AG04450 (cell line): ENCODE data around the gene TMEM255B. TPM values are rescaled to one million over a fixed set of nuclear protein-coding genes. Genes with fewer than 3 reads are reported as not detected.

Source experiments
- CTCF ChIA-PET: fragments of 300-600, 350-600 bp; formaldehyde crosslinking; extraction: SDS; loops from one replicate; lab custom pipeline; 2022; ENCODE audit warnings: antibody characterized with exemption, inconsistent platforms; lab: Charles Lee
- POLR2A ChIA-PET: fragments of 350-600 bp; formaldehyde crosslinking; extraction: SDS; loops from one replicate; lab custom pipeline; 2021; ENCODE audit warnings: antibody characterized with exemption, inconsistent platforms; lab: Yijun Ruan, JAX
- DNase-seq: peaks from one replicate; pipeline ENCODE4 v3.0.0-alpha.2; 2011; ENCODE audit warnings: low read depth, low spot score
- H3K27ac ChIP-seq: one replicate; pipeline ENCODE4 v1.5.1; 2012; ENCODE audit warnings: low read depth, low read length, control low read depth
- H3K27me3 ChIP-seq: one replicate; pipeline ENCODE4 v1.6.0; 2012; ENCODE audit warnings: low read length; ENCODE audit not compliant: control insufficient read depth, insufficient read depth
- H3K4me3 ChIP-seq: 2 replicates; pipeline ENCODE4 v1.5.1; 2011; ENCODE audit warnings: mild to moderate bottlenecking, low read depth, low read length, control low read depth
- H3K9me3 ChIP-seq: 2 replicates; pipeline ENCODE4 v1.5.1; 2012; ENCODE audit warnings: low read length; ENCODE audit not compliant: control insufficient read depth, insufficient read depth
- polyA plus RNA-seq: library from polyadenylated mRNA; depleted of rRNA; stranded (reverse); fragments of >200 nt; gene quantifications from 2 replicates; pipeline ENCODE4 v1.2.3, GENCODE V29; 2011; rRNA removed
- TF ChIP-seq, protein P1 (sequence below): IDR thresholded peaks from 2 replicates; pipeline ENCODE4 v1.5.1; 2011; ENCODE audit warnings: low read depth, low read length, control low read depth, inconsistent platforms

TMEM255B gene
- polyA plus RNA-seq, 1 experiment, result 4.1 TPM

DNA sequence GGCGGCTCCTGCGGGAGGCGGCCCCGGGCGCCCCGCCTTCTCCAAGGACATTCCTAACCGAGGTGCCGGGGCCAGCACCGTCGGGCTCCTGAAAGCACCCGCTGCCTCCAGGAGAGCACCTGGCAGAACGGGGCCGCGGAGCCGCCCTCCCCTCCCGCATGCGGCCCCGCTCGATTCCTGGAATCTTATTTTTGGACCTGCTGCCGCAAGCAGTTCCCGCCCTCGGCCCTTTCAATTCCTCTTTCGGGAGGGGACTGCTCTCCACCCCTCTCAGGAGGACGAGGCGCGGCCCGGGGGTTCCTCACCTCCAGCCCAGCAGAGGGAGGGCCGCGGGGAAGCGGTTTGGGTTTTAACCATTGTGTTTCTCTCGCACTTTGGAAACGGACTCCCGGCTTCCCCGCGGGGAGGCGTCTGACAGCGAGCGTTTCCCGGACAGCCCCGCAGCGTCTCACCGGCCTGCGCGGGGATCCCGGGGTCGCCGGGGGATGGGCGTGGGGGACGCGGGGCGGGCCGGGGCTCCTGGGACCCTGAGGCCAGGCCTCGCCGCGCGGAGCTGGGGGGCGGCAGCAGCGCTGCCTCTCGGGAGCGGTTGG lies 104.0 kb downstream of the TMEM255B start:
- H3K27ac ChIP-seq, result peak overlapping the region; percentile 84
- H3K4me3 ChIP-seq, result peak overlapping the region; percentile 82
- no peaks in the 10 kb centered on the region for H3K27me3 ChIP-seq
- DNase-seq, result no peak
- peaks cover 6% of the 10 kb centered on the region; the same call in 1 of the 2 replicates for H3K9me3 ChIP-seq
- ChIA-PET CTCF (no interaction called here), POLR2A (interaction anchor here (0.6 to 1.5 kb wide), 2 partner anchors 23 to 45 kb away, joined by 3 to 6 read pairs; no protein-coding TSS in a partner anchor)
- TF ChIP-seq, protein P1, sequence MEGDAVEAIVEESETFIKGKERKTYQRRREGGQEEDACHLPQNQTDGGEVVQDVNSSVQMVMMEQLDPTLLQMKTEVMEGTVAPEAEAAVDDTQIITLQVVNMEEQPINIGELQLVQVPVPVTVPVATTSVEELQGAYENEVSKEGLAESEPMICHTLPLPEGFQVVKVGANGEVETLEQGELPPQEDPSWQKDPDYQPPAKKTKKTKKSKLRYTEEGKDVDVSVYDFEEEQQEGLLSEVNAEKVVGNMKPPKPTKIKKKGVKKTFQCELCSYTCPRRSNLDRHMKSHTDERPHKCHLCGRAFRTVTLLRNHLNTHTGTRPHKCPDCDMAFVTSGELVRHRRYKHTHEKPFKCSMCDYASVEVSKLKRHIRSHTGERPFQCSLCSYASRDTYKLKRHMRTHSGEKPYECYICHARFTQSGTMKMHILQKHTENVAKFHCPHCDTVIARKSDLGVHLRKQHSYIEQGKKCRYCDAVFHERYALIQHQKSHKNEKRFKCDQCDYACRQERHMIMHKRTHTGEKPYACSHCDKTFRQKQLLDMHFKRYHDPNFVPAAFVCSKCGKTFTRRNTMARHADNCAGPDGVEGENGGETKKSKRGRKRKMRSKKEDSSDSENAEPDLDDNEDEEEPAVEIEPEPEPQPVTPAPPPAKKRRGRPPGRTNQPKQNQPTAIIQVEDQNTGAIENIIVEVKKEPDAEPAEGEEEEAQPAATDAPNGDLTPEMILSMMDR, result no peak

DNA sequence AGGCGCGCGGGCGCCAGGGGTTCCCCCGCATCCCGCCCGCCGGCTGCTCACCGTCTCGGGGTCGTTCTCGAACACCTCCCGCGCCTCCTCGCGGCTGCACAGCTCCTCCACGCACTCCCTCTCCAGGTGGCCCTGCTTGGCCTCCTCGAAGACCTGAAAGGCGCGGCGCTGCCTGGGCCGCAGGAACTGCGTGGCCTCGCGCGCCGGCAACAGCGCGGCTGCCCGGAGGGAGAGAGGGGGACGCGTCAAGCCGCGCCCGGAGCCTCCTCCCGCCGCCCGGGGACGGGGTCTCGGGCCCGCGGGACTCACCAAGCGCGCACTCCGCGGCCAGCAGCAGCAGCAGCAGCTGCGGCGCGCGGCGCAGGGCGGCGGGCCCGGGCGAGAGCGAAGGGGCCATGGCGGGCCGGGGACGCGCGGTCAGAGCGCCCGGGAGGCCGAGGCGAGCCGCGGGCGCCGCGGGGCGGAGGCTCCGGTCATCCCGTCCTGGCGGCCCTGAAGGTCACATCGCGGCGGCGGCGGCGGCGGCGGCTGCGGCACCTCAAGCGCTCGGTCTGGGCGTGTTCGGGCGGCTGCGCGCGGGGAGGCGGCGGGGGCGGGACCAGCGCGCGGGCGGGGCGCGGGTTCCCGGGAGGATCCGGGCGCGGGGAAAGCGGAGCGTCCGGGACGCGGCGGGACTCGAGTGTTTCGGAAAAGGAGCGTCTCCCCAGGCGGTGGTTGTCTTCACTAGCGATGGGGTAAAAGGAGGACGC lies 104.7 kb downstream of the TMEM255B start, which contains the start of gene GAS6:
Gene GAS6, minus strand, starts transcription at position 553 of the 749 bp plus-strand sequence. Its CDS starts 156 bp downstream, at position 397.
- Histone ChIP-seq H3K27ac (peak within 1 kb of the TSS; percentile 84), H3K27me3 (no peaks in the 10 kb centered on the region), H3K4me3 (peak within 1 kb of the TSS; percentile 82), H3K9me3 (peaks cover 6% of the 10 kb centered on the region; the same call in 1 of the 2 replicates)
- TF ChIP-seq, protein P1, result no peak; the same call in 1 of the 2 replicates
- DNase-seq, result no peak
- POLR2A ChIA-PET, result interaction anchor here (0.6 to 1.5 kb wide), 2 partner anchors 22 to 45 kb away, joined by 3 to 6 read pairs; no protein-coding TSS in a partner anchor
- CTCF ChIA-PET, result no interaction called here

DNA sequence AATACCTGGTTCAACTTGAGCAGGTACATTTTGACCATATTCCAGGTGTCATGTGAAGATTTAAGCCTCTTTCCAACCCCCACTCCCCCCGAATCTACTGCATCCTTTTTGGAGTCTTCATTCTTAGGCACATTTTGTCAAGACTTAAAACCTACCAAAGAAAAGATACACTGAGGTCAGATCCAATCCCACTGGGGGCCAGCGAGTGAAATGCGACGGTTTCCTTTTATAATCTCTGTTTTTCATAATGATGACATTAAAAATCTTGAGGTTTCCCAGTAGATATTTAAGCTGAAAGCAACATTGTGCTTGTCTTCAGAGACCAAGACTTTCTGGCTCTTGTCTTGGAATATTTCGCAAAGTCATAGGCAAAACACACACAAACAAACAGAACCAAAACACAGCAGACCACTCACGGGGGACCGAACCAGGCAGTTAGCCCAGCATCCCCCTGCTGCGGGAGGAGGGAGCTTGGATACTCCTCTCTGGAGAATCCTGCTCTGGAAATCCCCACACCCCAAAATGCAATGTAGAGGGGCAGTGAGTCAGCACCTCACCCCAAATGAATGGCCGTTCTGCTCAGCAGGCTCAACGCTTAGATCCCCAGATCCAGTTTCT lies 105.4 kb downstream of the TMEM255B start:
- TF ChIP-seq, protein P1, result no peak
- H3K27me3 ChIP-seq, result no peaks in the 10 kb centered on the region
- peak overlapping the region; percentile 82 for H3K4me3 ChIP-seq
- POLR2A ChIA-PET, result interaction anchor here (1.1 kb wide), 1 partner anchor 31 kb away, joined by 3 read pairs; no protein-coding TSS in a partner anchor
- CTCF ChIA-PET, result no interaction called here
- no peak for DNase-seq
- peaks cover 6% of the 10 kb centered on the region; the same call in 1 of the 2 replicates for H3K9me3 ChIP-seq
- H3K27ac ChIP-seq, result peak overlapping the region; percentile 78

- Histone ChIP-seq H3K27ac (no peak overlapping the region), H3K27me3 (no peaks in the 10 kb centered on the region), H3K9me3 (peaks cover 6% of the 10 kb centered on the region; the same call in 1 of the 2 replicates), H3K4me3 (no peak overlapping the region)
- TF ChIP-seq, protein P1, result no peak
- ChIA-PET CTCF (no interaction called here), POLR2A (interaction anchor here (1.1 kb wide), 1 partner anchor 30 kb away, joined by 3 read pairs; no protein-coding TSS in a partner anchor)
- DNase-seq, result no peak
Observed at GRCh38 chr13:113865427-113865826, 106.4 kb downstream of the TMEM255B start.

Other genes with a start within 250 kb of the TMEM255B start
- 67.8 and 79.7 TPM in 2 replicates for gene TFDP1, start 174.5 kb upstream of the TMEM255B start, polyA plus RNA-seq
- gene ATP4B, start 101.0 kb upstream of the TMEM255B start, polyA plus RNA-seq, result not detected in 2 replicates
- not detected in 2 replicates for gene GRK1, start 92.0 kb upstream of the TMEM255B start, polyA plus RNA-seq
- 356 and 455 TPM in 2 replicates for gene GAS6, start 104.8 kb downstream of the TMEM255B start, polyA plus RNA-seq
- 0.35 and 0.51 TPM in 2 replicates for gene C13orf46, start 214.8 kb downstream of the TMEM255B start, polyA plus RNA-seq